GM12878 (cell line): ENCODE measurements around the gene KMT2B. TPM values are rescaled to one million over a fixed set of nuclear protein-coding genes. Genes with fewer than 3 reads are reported as not detected.

ENCODE experiments used
- ATF3 ChIP-seq: IDR thresholded peaks from 2 replicates; pipeline ENCODE4 v1.6.1; 2011; ENCODE audit warnings: low read depth, mild to moderate bottlenecking, low read length, moderate library complexity, borderline replicate concordance; ENCODE audit errors: extremely low read depth
- ATF7 ChIP-seq: fragments of 450-650 bp; IDR thresholded peaks from 2 replicates; pipeline ENCODE4 v1.6.1; 2016; ENCODE audit warnings: low read depth, mild to moderate bottlenecking
- BCLAF1 ChIP-seq: fragments of 450-650 bp; IDR thresholded peaks from 2 replicates; pipeline ENCODE4 v1.6.1; 2017; ENCODE audit warnings: antibody characterized with exemption, mild to moderate bottlenecking, moderate library complexity
- CHD1 ChIP-seq: IDR thresholded peaks from 2 replicates; pipeline ENCODE4 v1.6.1; 2012; ENCODE audit warnings: low read depth, low read length, improper control_type of control experiment
- HDAC2 ChIP-seq: fragments of 200-600 bp; sonication (generic); IDR thresholded peaks from 2 replicates; pipeline ENCODE4 v1.6.1; 2017
- HDGF ChIP-seq: fragments of 450-650 bp; IDR thresholded peaks from 2 replicates; pipeline ENCODE4 v1.6.1; 2016; ENCODE audit warnings: antibody characterized with exemption
- IKZF2 ChIP-seq, 2 experiments: fragments of 450-650 bp; IDR thresholded peaks; 2 replicates each; pipeline ENCODE4 v1.6.1; 2017; ENCODE audit warnings: mild to moderate bottlenecking in 2 of 2, moderate library complexity in 2 of 2
- IRF4 ChIP-seq: IDR thresholded peaks from 2 replicates; pipeline ENCODE4 v1.6.1; 2011; ENCODE audit warnings: low read depth, low read length
- MEF2A ChIP-seq: IDR thresholded peaks from 2 replicates; pipeline ENCODE4 v1.6.1; 2011; ENCODE audit warnings: low read depth, mild to moderate bottlenecking, low read length, moderate library complexity; ENCODE audit not compliant: insufficient read depth
- MEF2B ChIP-seq: fragments of 450-650 bp; IDR thresholded peaks from 2 replicates; pipeline ENCODE4 v1.6.1; 2018; ENCODE audit warnings: mild to moderate bottlenecking, moderate library complexity; ENCODE audit not compliant: partially characterized antibody, poor library complexity, severe bottlenecking
- NR2C1 ChIP-seq: fragments of 450-650 bp; IDR thresholded peaks from 2 replicates; pipeline ENCODE4 v1.6.1; 2017; ENCODE audit warnings: antibody characterized with exemption, mild to moderate bottlenecking, moderate library complexity
- PAX5 ChIP-seq: IDR thresholded peaks from 2 replicates; pipeline ENCODE4 v1.6.1; 2011; ENCODE audit warnings: low read depth, low read length, borderline replicate concordance
- RAD21 ChIP-seq: IDR thresholded peaks from 2 replicates; pipeline ENCODE4 v1.6.1; 2011; ENCODE audit warnings: mild to moderate bottlenecking, low read depth, low read length, moderate library complexity; ENCODE audit not compliant: insufficient read depth
- RBBP5 ChIP-seq: fragments of 200-600 bp; sonication (generic); conservative IDR thresholded peaks from 2 replicates; pipeline ENCODE4 v1.6.1; 2016
- RELA ChIP-seq: fragments of 450-650 bp; IDR thresholded peaks from 2 replicates; pipeline ENCODE4 v1.8.0; 2014; ENCODE audit warnings: borderline replicate concordance; ENCODE audit not compliant: partially characterized antibody
- SIN3A ChIP-seq: IDR thresholded peaks from 2 replicates; pipeline ENCODE4 v1.6.1; 2012; ENCODE audit warnings: low read depth, low read length, improper control_type of control experiment
- SMAD5 ChIP-seq: IDR thresholded peaks from 2 replicates; pipeline ENCODE4 v1.6.1; 2016; ENCODE audit warnings: antibody characterized with exemption, low read depth
- SRF ChIP-seq, 2 experiments: IDR thresholded peaks; 2 replicates each; pipeline ENCODE4 v1.6.1; 2011; ENCODE audit warnings: low read depth in 2 of 2, low read length in 2 of 2, mild to moderate bottlenecking in 1 of 2, moderate library complexity in 1 of 2
- SUPT20H ChIP-seq: IDR thresholded peaks from 2 replicates; pipeline ENCODE4 v1.6.1; 2011; ENCODE audit warnings: low read depth, mild to moderate bottlenecking, low read length, moderate library complexity, borderline replicate concordance; ENCODE audit not compliant: control insufficient read depth
- WRNIP1 ChIP-seq: IDR thresholded peaks from 2 replicates; pipeline ENCODE4 v1.6.1; 2011; ENCODE audit warnings: low read depth, low read length, improper control_type of control experiment, borderline replicate concordance
- YY1 ChIP-seq: IDR thresholded peaks from 2 replicates; pipeline ENCODE4 v1.6.1; 2011; ENCODE audit warnings: low read depth, mild to moderate bottlenecking, low read length
- ZBTB11 ChIP-seq: fragments of 450-650 bp; formaldehyde crosslinking; IDR thresholded peaks from 2 replicates; pipeline ENCODE4 v1.5.0; 2022; ENCODE audit warnings: mild to moderate bottlenecking, missing genetic modification characterization
- ZNF207 ChIP-seq: fragments of 450-650 bp; IDR thresholded peaks from 2 replicates; pipeline ENCODE4 v1.6.1; 2014; ENCODE audit warnings: antibody characterized with exemption, mild to moderate bottlenecking, borderline replicate concordance
- ZNF24 ChIP-seq: fragments of 450-650 bp; IDR thresholded peaks from 2 replicates; pipeline ENCODE4 v1.6.1; 2017; ENCODE audit warnings: antibody characterized with exemption, mild to moderate bottlenecking
- ZNF622 ChIP-seq: fragments of 450-650 bp; IDR thresholded peaks from 2 replicates; pipeline ENCODE4 v1.6.1; 2017; ENCODE audit warnings: mild to moderate bottlenecking, inconsistent platforms
- polyA plus RNA-seq, 11 experiments: library from polyadenylated mRNA; depleted of rRNA in 4 of 11; unstranded in 6 of 11; stranded (reverse) in 5 of 11; fragments of >200 nt; fragmentation: Nextera tagmentation in 4 of 11; fragmentation: Illumina TruSeq in 1 of 11; extraction: Ambion mirVana in 4 of 11; extraction: Trizol in 1 of 11; gene quantifications; 1 replicate in 1 of 11; 2 replicates in 10 of 11; pipeline versions ENCODE4 v1.2.1 to v1.2.3, GENCODE V29; 2011 to 2016; ENCODE audit warnings: inconsistent platforms in 2 of 11, missing spikeins in 2 of 11, low read depth in 1 of 11
- total RNA-seq, 4 experiments: library from RNA; depleted of rRNA in 3 of 4; stranded (reverse); fragments of >200 nt in 3 of 4; fragmentation: Illumina TruSeq in 1 of 4; extraction: Trizol in 1 of 4; gene quantifications; 2 replicates each; pipeline versions ENCODE4 v1.2.1 to v1.2.3, GENCODE V29; 2013 to 2021

The KMT2B gene
- total and polyA plus RNA-seq, 10 of the 15 experiments (the other 5 are each of a cell fraction or from before 2014, with no cell fraction given): 0.71 to 35.6 (median 6.0) TPM

- TF ChIP-seq ATF3: no peak
- TF ChIP-seq MEF2B: peak; percentile 15
- no peak for TF ChIP-seq BCLAF1
- TF ChIP-seq MEF2A: peak; percentile 63; the same call in 1 of the 2 replicates
- peak; percentile 84 to 89 for TF ChIP-seq IKZF2 (IDR thresholded peaks at IDR 0.05)
- 0 out of 2 replicates have a peak, but pooled peaks have one; percentile 8 for TF ChIP-seq ZNF622
- 0 out of 2 replicates have a peak, but pooled peaks have one; percentile 43 for TF ChIP-seq ZNF24
- TF ChIP-seq ATF7: peak; percentile 34; the same call in 1 of the 2 replicates
- peak; percentile 89 for TF ChIP-seq YY1
- peak; percentile 54; the same call in 1 of the 2 replicates for TF ChIP-seq SIN3A
- TF ChIP-seq IRF4: peak; percentile 58; the same call in 1 of the 2 replicates
- no peak for TF ChIP-seq NR2C1
- TF ChIP-seq ZNF207: peak; percentile 9; the same call in 1 of the 2 replicates
- peak; percentile 9; the same call in 1 of the 2 replicates for TF ChIP-seq PAX5
- no peak for TF ChIP-seq RELA
- TF ChIP-seq RAD21: peak; percentile 99
- no peak for TF ChIP-seq SMAD5
- no peak for TF ChIP-seq ZBTB11 (CRISPR knock-in tag)
- TF ChIP-seq HDGF: peak; percentile 98
- no peak for TF ChIP-seq CHD1
- TF ChIP-seq RBBP5: no peak
- 0 out of 4 replicates have a peak, but pooled peaks of 1 of the 2 experiments have one; percentile 48 for TF ChIP-seq SRF (IDR thresholded peaks at IDR 0.05; ENCODE audit: low read depth in 2 of 2, low read length in 2 of 2)
- TF ChIP-seq HDAC2: no peak
- TF ChIP-seq WRNIP1: peak; percentile 94; the same call in 1 of the 2 replicates
- no peak for TF ChIP-seq SUPT20H
These were observed 23.8 kb upstream of the KMT2B start (continued) for GRCh38 chr19:35693835-35694599.
